HG02623 (cell line): ENCODE measurements around the gene TMEM132C.

Source experiments
- ATAC-seq: cut with Tn5 transposase; IDR thresholded peaks from one replicate; pipeline ENCODE4 v1.9.1; 2021; ENCODE audit warnings: moderate library complexity; ENCODE audit not compliant: unreplicated experiment

TMEM132C gene

DNA sequence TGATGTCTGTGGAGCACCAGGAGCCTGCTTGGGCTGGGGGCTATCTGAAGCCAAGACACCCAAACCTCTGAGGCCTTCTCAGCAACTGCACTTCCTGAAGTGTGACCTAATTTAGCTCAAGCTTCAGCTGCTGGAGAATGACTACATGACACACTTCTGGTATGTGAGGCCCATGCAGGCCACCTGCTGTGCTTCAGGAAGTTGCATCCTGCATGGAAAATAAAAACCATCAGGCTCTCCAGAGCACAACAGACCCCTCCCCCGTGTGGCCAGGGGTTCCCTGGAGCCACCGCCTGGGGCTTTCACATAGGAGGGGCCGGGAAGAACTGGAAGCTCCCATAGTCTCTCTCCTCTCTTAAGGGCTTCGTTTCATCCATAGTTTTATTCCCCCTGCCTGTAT lies 339.1 kb downstream of the TMEM132C start:
- ATAC-seq: no peak

DNA sequence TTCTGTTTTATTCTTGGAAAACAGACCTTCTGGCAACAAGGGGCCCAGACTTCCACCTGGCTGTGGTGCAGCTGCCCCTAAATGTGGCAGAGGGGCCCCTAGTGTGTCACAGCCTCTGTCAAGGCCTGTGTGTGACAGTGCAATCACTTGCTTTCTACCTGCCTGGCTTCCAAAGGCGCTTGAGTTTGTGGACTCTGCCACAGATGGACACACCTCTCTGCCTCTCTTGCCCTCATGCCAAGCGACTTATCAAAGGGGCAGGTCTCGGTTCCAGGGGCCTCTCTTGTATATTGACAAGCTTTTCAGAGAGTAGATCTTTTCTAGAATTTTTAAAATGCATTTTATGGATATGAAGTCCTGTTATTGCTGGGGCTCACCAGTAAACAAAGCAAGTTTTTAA lies 339.6 kb downstream of the TMEM132C start:
- ATAC-seq: no peak

- ATAC-seq: no peak
Observed at GRCh38 chr12:128606970-128607369, 340.0 kb downstream of the TMEM132C start.

GRCh38 chr12:128607641-128608040 lies 340.7 kb downstream of the TMEM132C start:
- ATAC-seq: no peak

DNA sequence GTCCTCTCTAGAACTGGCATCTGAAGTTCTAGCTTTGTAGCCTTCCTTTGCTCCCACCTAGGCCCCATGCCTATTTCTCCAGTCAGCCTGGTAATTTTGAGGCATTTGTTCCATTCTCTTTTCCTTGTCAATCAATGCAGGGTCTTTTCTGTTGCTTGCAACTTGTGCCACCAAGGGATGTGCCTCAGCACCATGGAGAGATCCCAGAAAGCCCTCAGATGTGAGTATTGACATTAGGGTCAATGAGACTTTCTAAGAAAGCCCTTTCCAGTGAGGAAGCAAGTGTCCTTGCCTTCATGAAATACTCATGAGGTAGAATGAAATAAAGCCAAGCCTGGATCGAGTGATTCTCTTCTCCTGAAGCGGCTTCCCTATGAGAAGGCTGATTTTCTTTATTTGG lies 342.9 kb downstream of the TMEM132C start:
- no peak for ATAC-seq

DNA sequence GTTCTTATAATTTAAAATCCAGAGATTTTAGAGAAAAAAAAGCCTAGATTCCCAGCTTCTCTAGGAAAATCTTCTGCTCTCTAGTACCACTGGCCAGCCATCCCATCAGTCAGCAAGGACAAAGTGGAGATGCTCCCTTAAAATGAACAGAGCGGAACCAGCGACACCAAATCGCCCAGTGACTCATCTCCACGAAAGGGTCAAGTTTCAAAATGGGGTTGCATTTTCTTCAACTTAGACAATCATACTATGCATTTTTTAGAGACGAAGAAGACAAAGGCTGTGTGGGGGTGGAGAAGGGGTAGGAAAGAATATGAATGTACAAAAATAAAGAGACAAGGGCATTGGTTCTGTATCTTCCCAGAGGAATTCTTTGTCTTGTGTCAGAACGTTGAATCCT lies 344.8 kb downstream of the TMEM132C start:
- no peak for ATAC-seq

- ATAC-seq: no peak
Observed at GRCh38 chr12:128612150-128612850, 345.3 kb downstream of the TMEM132C start.

GRCh38 chr12:128613837-128614590 lies 347.0 kb downstream of the TMEM132C start:
- no peak for ATAC-seq

DNA sequence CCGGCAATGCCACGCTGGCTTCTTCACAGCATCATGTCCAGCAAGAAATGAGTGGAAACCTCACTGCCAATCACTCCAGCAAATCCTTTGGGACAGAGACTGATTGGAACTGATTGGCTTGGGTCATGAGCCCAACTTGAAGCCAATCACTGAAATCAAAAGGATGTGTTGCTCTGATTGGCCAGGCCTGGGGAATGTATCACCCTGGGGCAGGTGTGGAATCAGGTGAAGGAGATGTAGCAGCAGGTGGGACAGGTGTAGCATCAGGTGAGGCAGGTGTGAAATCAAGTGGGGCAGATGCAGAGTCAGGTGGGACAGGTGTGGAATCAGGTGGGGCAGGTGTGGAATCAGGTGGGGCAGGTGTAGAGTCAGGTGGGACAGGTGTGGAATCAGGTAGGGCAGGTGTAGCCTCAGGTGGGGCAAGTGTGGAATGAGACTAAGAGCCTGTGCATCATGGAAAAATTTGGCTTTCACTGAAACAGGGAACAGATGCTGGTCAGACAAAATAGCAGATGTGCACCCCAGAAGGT lies 350.4 kb downstream of the TMEM132C start:
- ATAC-seq: no peak

- ATAC-seq: no peak
Observed at GRCh38 chr12:128619263-128619662, 352.3 kb downstream of the TMEM132C start.

- no peak for ATAC-seq
Observed at GRCh38 chr12:128621304-128621703, 354.3 kb downstream of the TMEM132C start.

DNA sequence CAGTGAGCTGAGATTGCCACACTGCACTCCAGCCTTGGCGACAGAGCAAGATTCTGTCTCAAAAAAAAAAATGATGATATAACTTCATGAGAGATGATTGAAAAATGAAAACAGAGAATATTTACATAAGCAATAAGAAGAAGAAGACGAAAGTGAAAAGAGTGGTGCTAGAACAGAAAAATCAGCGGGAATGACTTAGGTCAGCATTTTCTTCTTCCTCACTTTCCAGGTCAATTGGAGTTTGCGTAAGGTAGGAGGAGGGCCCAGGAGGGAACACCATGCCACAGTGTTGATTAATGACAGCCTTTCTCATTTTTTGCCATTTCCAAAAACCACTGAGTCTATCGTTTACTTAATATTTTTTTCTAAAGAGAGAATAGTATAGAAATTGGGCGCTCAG lies 356.8 kb downstream of the TMEM132C start:
- ATAC-seq: no peak

DNA sequence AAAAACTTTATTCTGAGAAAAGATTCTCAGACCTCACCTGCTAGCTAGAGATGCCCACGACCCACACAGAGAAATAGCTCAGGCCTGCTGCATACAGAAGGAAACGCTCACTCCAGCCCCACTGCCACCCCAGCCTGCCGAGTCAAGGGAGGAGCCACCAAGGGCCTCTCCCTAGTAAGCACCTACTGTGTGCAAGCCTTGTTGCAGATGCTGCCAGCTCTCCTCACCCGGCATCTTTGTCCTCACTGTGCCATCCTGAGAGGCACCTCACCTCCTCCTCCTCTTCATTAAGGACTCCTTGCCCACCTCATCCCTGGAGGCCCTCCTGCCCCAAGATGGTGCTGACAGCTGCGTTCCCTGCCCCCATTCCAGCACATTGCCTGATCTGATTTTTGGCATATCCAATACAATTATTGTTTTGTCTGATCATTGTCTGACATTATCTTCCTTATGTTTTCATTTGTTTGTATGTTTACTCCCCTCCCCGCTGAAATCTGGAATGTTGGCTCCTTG lies 359.9 kb downstream of the TMEM132C start:
- no peak for ATAC-seq

DNA sequence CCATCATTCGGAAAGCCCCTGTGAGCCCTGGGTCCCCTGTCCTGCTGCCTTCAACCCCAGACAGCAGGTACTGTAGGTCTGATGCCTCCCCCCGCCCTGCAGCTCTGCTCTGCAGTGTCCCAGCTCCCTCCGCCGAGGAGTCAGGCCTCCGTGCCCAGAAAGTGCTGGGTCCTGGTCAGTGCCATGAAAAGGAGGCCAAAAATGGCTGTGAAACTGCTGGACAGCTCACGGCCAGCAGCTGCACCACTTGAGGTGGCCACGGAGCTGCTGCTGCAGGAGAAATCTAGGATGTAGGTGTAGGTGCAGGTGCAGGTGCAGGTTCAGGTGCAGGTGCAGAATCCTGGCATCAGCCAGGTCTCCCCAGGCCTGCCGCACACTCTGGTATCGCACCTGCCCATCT lies 360.7 kb downstream of the TMEM132C start:
- no peak for ATAC-seq

GRCh38 chr12:128629979-128630378 lies 363.0 kb downstream of the TMEM132C start:
- no peak for ATAC-seq

DNA sequence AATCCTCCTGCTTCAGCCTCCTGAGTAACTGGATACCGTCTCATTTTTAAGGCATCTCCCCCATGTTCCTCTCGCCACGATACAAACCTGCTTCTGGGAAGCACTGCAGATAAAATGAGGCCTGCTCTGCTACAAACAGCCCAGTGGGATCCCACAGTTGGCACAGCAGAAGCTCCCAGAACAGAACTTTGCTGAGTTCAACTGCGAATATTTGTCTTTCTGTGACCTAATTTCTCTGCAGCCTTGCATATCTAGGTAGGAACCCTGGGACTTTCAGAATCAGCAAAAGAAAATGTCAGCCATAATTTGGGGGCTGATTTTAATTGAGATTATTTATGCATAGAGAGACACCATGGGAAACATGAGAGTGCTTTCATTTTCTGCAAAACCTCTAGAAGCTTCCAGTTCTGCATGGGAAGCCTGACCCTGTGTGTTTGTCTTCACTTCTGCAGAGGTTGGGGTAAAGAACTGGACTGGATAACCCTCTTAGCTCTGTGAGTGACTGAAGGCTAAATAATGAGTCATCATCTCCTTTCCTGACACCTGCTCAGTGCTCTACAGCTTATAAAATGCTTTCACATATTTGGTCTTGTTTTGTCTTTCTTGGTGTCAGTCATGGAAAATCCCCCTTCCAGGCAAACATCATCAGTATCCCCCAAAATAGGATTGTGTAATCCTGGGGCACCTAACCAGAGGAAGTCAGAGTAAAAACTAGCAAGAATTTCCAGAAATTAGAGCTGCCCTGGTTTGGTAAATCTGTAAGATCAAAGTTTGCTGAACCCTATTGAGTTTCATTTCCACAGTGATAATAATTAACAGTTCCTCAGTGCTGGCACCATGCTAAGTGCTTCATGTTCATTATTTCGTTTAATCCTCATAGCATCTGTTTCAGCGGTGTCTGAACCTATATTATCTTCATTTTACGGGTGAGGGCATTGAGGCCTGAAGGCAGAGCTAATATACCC lies 371.0 kb downstream of the TMEM132C start:
- peak; percentile 97 for ATAC-seq

DNA sequence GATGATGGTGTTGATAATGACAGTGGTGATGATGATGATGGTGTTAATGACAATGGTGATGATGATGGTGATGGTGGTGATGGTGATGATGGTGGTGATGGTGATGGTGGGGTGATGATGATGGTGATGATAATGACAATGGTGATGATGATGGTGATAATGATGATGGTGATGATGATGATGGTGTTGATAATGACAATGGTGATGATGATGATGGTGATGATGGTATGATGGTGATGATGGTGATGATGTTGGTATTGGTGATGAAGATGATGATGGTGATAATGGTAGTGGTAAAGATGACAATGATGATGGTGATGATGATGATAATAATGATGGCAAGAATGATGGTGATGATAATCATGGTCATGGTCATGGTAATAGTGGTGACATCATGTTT lies 372.1 kb downstream of the TMEM132C start:
- ATAC-seq: no peak

- ATAC-seq: no peak
Observed at GRCh38 chr12:128643155-128643554, 376.2 kb downstream of the TMEM132C start.

- no peak for ATAC-seq
Observed at GRCh38 chr12:128644664-128645296, 377.8 kb downstream of the TMEM132C start.

GRCh38 chr12:128649902-128650301 lies 382.9 kb downstream of the TMEM132C start:
- ATAC-seq: no peak
